HG02870 (cell line): Measurements from ENCODE around the gene KLHL26.
"Not testable (repeated sequence)": the region's sequence is repeated elsewhere in the genome, so short reads cannot be mapped to it uniquely, and the experiment has no call there.

ENCODE experiments used
- ATAC-seq: cut with Tn5 transposase; IDR thresholded peaks from one replicate; pipeline ENCODE4 v1.9.1; 2021; ENCODE audit warnings: mild to moderate bottlenecking, moderate library complexity; ENCODE audit not compliant: unreplicated experiment

The KLHL26 gene, protein sequence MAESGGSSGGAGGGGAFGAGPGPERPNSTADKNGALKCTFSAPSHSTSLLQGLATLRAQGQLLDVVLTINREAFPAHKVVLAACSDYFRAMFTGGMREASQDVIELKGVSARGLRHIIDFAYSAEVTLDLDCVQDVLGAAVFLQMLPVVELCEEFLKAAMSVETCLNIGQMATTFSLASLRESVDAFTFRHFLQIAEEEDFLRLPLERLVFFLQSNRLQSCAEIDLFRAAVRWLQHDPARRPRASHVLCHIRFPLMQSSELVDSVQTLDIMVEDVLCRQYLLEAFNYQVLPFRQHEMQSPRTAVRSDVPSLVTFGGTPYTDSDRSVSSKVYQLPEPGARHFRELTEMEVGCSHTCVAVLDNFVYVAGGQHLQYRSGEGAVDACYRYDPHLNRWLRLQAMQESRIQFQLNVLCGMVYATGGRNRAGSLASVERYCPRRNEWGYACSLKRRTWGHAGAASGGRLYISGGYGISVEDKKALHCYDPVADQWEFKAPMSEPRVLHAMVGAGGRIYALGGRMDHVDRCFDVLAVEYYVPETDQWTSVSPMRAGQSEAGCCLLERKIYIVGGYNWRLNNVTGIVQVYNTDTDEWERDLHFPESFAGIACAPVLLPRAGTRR

DNA sequence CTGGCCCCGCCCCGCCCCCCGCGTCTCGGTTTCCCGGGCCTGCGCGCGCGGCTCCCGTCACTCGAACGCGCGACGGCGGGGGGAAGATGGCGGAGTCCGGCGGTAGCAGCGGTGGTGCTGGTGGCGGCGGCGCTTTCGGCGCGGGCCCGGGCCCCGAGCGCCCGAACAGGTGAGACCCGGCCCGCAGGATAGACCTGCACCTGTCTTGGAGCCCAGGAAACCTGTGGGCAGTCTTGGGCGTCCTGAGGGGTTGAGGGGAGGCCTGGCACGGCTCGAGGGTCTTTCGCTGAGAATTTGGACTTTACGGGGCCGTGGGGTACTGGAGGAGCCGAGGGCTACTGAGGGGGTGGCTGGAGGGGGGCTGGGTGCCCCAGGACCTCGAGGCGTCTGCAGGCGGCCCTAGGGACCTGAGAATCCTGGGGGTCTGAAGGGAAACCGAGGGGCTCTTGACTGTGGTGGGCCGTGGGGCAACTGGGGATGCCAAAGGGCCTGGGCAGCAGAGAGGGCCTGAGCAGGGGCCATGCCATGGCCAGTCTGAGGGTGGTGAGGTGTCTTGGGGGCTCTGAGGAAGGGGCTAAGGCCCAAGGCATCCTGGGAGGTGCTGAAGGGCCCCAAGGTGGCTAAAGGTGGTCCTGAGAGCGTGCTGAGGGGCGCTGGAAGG lies at the start of gene KLHL26:
Gene KLHL26 (plus strand): TSS at position 60 of the 661 bp plus-strand sequence. CDS start 27 bp downstream, at position 87.
- no peak for ATAC-seq

DNA sequence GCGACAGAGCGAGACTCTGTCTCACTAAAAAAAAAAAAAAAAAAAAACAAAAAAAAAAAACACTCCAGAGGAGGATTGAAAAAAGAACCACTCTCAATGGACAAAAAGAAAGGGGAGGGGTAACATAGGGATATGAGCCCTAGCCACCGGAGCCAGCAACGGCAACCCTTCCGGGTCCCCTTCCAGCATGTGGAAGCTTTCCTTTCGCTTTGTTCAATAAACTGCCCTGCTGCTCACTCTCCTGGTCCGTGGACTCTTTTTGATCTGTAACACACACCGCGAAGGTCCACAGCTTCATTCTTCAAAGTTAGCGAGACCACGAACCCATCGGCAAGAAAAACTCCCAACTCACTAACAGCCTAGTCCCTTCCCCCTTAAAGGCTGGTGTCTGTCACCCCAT lies 49.3 kb upstream of the KLHL26 start:
- no peak for ATAC-seq

DNA sequence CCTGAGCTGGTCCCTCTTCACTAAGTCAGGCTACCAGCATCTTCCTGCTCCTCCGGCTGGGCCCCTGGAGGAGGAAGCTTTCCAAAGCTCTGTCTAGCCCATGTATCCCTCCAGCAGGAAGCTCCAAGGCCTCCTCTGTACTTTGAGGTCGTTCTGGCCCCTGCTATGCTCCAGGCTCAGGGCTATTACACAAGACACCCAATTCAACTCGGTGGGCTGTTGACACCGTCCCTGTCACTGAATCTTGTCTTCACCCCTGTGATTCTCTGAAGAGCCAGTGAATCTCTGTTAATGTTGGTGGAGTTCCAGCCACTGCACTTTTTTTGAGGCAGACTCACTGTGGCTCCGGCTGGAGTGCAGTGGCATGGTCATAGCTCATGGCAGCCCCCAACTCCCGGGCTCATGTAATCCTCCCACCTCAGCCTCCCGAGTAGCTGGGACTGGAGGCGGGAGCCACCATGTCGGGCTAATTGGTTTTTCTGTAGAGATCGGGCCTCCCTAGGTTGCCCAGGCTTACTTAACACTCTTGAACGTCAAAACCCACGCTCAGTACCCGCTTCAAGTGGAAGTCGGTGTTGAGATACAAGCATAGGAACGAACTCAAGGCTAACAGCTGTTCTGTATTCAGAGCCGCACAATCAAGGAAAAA lies 48.7 kb upstream of the KLHL26 start:
- no peak for ATAC-seq

DNA sequence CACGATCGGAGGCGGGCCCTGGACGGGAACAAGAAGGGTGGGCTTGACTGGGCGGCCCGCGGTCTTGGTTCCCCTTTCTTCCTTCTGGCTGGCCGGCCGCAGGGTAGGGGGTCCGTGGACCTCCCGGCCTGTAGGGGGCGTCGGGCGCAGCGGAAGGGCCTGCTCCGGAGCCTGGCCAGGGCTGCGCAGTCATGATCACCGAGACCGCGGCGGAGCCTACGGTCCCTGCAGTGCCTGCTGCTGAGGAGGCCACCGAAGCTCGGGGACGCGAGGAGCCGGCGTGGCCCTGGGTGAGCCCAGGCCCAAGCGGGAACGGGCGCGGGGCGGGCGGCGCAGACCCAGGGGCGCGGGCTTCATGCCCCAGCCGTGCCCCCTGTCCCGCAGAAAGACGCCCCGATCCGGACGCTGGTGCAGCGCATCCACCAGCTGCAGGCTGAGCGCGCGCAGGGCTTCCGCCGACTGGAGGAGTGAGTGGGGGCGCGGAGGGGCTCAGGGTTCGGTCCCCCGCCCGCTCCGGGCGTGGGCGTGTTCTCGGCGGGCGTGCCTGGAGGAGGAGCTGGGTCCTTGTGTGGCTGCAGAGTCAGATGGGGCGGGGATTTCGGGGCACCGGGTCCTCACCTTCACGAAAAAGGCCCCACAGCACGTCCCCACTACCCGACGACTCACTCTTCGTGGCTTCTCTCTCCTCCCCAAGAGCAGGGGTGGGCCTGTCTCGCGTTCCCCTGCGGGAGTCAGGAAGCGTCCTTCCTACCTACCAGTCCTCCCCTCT lies 48.0 kb upstream of the KLHL26 start, which contains the start of gene REX1BD:
Gene REX1BD (plus strand): TSS at position 188 of the 769 bp plus-strand sequence. CDS start 4 bp downstream, at position 192.
- peak; percentile 68 for ATAC-seq

DNA sequence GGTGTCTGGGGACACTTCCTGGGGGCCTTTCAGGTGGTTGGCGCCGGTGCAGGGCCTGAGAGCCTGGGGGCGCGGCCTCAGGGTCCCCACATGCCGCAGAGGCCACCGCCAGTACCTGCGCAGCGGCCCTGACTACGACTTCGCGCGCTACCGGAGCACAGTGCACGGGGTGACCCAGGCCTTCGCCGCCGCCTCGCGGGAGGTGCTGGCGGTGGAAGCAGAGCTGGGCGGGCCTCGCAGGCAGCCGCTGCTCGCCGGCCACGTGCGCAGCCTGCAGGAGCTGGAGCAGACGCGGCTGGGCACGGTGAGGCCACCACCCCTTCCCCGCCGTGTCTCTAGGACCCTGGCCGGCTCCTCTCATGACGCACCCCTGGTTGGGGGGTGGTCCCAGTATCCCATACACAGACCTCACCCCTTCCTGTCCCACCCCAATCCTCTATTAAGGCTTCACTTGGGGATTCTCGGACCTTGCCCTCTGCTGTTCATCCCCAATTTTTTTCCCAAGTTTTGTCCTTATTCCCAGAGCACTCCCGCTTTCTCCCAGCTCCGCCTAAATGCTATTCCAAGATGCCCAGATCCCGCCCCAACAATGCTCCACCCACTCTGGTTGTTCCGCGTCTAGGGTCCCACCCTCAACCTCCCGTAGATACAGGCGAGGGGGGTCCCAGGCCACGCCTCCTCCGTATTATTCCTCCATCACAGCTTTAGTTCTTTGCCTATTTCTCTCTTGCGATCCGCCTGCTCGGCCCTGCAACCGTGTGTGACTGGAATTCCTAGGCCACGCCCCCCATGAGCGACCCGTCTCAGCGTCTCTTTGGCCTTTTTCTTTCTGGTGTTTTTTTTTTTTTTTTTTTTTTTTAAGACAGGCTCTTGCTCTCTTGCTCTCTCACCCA lies 47.2 kb upstream of the KLHL26 start:
- peak; percentile 26 for ATAC-seq

DNA sequence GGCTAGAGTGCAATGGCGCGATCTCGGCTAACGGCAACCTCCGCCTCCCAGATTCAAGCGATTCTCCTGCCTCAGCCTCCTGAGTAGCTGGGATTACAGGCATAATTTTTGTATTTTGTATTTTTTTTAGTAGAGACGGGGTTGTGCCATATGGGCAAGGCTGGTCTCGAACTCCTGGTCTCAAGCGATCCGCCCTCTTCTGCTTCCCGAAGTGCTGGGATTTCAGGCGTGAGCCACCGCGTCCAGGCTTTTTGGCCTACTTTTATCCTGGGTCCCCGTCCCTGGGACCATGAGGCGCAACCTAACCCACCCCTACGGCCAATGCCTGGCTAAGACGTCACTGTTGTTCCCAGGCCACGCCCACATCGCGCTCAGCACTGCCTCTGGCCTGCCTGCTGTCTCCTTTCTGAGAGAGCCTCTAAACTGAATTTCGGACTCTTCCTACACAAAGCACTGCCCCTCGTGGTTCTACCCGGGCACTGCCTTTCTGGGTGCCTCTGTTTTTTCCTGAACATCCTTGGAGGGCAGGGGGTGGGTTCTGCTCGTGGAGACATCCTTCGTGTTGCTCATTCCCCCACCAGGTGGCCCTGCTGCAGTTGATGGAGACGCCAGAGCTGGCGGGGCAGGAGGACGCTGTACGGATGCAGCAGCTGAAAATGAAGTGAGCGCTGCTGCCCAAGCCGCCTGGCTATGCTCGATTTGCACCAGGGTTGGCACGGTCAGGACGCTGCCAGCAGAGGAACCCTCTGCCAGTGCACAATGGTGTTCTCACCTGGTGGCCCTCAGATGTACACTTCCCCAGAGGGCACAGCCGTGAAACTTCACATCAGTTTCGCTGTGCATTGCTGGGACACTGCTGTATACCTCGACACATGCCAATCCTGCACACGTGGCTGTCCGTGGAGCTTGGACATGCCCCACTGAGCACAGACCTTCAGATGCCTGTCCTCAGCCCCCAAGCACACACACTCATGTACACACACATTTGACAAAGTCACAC lies 46.3 kb upstream of the KLHL26 start:
- no peak for ATAC-seq

DNA sequence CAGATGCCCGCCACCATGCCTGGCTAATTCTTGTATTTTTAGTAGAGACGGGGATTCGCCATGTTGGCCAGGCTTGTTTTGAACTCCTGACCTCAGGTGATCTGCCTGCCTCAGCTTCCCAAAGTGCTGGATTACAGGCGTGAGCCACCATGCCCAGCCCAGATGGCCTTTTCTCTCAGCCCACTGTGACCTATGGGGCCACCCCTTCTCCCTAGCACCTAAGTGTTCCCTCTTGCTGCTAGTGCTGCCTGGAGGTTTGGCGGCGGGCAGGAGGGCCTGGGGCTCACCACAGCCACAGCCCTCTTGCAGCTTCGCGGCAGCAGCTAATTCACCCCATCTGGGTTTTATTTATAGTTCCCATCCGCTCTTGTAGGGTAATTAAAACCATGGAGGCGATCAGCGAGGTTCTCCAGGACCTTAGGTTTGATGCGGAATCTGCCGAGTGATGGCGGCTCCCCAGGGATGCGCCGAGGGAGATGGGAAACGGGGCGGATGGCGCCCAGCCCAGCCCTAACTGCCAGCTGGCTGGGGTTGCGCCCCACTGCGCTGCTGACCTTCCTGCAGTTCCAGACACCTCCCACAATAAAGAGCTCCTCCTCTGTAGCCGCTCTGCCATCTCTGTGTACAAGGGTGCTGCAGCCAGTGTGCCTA lies 45.0 kb upstream of the KLHL26 start:
- no peak for ATAC-seq

DNA sequence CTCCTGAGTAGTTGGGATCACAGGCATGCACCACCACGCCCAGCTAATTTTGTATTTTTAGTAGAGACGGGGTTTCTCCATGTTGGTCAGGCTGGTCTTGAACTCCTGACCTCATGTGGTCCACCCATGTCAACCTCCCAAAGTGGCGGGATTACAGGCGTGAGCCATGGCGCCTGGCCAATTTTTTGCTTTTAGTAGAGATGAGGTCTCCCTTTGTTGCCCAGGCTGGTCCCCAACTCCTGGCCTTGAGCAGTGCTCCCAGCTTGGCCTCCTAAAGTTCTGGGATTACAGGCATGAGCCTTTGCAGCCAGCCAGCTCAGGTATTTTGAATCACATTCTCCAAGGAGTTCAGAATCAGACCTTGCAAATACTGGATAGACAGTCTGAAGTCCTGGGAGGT lies 44.1 kb upstream of the KLHL26 start:
- not testable (repeated sequence) for ATAC-seq

DNA sequence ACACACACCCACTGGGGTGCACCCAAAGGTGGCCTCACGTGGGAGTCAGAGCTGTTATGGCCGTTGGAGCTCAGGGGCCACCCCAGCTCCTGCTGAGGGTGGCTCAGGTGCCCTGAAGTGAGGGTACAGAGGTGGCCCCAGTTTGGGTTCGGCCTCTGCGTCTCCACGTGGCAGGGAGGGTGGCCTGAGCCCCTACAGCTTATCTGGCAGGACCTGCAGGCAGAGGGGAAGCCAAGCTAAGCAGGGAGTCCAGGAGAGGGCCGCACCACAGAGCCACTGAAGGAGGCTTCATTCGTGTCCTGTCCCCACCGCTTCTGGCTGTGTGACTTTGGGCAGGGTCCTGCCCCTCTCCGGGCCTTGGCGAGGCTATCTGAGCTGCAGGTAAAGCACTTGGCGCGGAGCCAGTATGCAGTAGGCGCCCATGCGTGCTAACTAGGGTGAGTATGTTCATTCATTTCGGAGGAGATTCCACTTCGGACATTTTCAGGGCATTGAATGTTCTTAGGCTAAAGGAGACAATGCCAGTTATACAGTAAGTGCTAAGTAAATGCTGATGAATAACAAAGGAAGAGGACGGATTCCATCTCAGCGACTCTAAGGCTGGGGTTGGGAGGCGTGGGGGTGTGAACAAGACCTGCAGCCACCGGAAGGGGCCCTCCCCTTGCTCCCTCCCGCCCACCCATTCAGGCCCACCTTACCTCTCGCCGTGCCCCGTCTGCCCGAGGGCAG lies 43.3 kb upstream of the KLHL26 start:
- no peak for ATAC-seq

DNA sequence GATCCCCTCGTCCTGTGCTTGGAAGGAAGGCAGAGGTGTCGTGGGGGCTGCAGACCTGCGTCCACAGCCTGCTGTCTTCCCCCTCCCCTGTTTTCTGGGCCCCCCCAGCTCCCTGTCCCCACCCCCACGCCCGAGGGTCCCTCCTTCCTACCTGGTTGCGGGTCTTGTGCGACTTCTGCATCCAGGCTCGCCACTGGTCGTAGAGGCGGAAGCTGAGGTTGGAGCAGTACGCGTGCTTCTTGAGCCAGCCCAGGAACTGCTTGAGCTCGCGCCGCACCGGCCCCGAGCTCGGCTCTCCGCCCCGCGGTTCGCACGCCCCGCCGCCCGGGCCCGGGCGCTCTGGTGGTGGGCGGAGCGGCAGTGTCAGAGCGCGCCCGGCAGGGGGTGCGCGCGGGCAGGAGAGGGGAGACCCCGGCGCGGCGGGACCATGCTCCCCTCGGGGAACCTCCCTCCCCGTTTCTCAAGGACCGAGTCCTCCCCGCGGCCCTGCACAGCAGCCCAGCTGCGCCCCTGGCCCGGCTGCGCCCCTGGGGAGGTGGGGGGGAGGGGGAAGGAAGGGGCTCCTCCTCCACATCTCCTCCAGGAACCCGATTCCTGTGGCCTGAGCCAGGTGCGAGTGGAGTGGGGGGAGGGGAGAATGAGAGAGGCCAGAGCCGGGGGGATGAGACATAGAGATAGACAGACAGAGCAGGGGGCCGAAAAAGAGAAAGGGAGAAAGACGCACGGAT lies 42.6 kb upstream of the KLHL26 start:
- ATAC-seq: peak; percentile 49

DNA sequence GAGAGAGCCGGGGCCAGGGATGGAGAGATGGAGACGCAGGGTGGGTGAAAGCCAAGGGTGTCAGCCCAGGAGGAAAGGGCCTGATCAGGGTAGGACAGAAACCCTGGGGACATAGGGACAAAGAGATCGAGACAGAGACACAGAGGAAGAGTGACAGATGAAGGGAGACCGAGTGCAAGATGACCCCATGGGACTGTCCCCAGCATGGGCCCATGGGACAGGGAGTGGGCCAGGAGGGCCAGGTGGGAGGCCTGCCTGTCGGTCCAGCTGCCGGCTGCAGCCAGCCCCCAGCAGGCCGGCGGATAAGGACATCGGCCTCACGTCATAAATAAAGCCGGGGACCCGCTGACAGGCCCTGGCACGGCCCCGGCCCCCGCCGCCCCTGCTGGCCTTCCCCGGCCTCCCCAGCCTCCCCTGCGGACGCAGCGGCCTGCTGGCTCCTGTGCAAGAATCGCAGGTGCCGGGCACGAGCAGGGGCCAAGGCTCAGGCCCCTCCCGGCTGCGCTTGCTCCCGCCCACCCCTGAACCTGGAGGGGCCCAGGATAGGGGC lies 41.9 kb upstream of the KLHL26 start:
- ATAC-seq: no peak

DNA sequence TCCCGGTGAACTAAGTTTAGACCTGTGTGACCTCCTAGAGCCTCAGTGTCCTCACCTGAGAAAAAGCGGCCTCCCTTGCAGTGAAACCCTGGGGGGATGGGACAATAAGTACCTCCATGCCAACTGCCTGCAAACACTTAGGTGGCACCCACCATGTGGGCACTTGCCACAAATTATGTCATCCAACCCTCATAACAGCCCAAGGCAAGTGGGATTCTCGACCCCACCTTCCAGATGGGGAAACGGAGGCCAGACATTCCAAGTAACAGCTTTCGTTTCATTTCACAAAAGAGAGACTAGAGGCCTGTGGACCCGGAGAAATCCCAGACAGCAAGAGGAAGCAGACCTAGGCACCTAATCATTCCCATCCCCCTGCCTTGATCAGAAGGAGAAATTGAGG lies 41.4 kb upstream of the KLHL26 start:
- ATAC-seq: no peak

DNA sequence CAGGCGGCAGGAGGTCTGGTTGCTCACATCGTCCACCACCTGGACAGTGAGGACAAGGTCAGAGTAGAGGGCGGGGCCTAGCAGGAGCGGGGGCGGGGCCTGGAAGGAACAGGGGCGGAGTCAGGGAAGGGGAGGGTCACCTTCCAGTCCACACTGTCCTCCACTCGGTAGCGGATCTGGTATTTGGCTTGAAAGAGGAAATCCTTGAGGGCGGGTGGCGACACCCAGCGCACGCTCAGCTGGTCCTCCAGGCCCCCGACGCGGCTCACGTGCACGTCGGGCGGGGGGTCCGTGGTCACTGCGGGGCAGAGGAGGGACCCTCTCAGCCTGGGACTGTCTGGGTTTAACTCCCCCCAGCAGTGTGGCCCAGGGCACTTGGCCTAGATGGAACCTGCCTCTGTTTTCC lies 40.1 kb upstream of the KLHL26 start:
- no peak for ATAC-seq

DNA sequence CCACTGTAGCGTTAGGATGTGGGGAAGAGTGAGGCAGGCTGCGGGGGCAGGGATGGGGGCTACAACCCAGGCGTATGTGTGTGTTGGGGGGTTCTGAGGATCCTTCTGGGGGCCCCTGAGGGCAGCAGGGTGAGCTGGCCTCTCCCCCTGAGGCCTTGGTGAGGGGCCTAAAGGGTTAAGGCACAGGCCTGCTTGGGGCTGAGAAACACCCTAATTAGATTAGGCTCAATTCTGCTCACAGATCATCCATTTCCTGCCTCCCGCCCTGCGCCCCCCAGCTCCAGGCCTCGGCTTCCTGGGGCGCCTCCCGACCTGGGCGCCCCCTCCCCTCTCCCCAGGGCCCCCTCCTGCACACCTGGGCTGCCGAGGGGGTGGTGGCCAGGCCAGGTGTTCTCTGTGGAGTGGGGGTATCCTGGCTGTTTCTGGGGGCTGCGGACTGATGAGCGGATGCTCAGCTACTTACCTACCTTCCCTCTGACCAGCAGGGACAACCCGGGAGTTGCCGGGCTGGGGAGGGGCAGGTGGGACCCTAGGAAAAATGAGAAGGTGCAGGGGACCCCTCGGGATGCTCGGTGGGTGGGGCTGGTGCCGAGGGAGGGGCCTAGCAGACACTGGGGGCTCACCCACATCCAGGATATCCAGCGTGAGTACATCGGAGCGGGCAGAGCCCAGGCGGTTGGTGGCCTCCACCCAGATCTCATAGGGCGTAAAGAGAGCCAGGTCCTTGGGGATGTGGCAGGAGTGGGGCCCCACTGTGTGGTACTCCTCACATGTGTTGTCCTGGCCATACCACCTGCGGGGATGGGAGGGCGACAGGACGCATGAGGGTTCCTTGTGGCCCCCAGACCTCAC lies 38.8 kb upstream of the KLHL26 start:
- no peak for ATAC-seq

DNA sequence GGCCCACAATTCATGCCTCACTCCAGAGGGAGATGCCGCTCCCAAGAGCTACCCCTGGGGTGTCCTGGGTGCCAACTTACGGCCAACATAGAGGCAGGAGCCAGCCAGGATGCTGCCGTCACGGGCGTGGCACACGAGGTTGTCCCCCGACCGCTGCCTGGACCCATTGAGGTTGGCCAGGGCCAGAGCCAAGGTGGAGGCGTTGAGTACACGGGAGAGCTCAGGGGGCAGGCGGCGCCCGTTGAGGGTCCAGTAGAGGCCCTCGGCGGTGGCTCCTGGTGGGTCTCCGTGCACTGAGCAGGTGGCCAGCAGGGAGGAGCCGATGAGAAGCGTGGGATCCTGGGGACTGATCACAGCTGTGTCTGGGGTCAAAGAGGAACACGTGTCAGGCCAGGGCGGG lies 37.3 kb upstream of the KLHL26 start:
- ATAC-seq: no peak
